Endothelial cell of umbilical vein (primary cell): ENCODE results near the gene LRRIQ1. TPM values are rescaled to one million over a fixed set of nuclear protein-coding genes. Genes with fewer than 3 reads are reported as not detected.

ENCODE experiments used
- BruUV-seq: library from RNA; stranded (reverse); fragments of 400-500 nt; replicated peaks from 2 replicates; lab custom pipeline; 2021; lab: Mats Ljungman, UMichigan
- CTCF ChIA-PET: fragments of 300-600, 350-600 bp; sonication (Branson Sonifier 250); formaldehyde crosslinking; loops from one replicate; lab custom pipeline; 2021; ENCODE audit warnings: antibody characterized with exemption, inconsistent platforms; lab: Charles Lee
- POLR2A ChIA-PET: fragments of 300-600, 350-600 bp; sonication (Branson Sonifier 250); formaldehyde crosslinking; loops from one replicate; lab custom pipeline; 2021; ENCODE audit warnings: antibody characterized with exemption, inconsistent platforms; lab: Charles Lee
- DNase-seq: peaks from one replicate; pipeline ENCODE4 v3.0.0-alpha.2; 2011; ENCODE audit warnings: low read depth, low spot score
- FAIRE-seq: peaks from 2 replicates; lab custom pipeline; 2011; peaks lifted over from hg19 to GRCh38; lab: Jason Lieb, UNC
- H2AFZ ChIP-seq: 2 replicates; pipeline ENCODE4 v1.6.0; 2012; ENCODE audit warnings: low read depth, low read length, control low read depth, inconsistent platforms
- H3K27ac ChIP-seq: 2 replicates; pipeline ENCODE4 v1.5.1; 2011; ENCODE audit warnings: low read depth, mild to moderate bottlenecking, control low read depth, low read length, moderate library complexity; ENCODE audit not compliant: insufficient read depth
- H3K27me3 ChIP-seq, 2 experiments: 2 replicates each; pipeline versions ENCODE4 v1.6.0 to v1.6.1; 2011; ENCODE audit warnings: low read length in 2 of 2, mixed read lengths in 1 of 2; ENCODE audit not compliant: control insufficient read depth in 2 of 2, insufficient read depth in 2 of 2
- H3K36me3 ChIP-seq, 2 experiments: 2 replicates in 1 of 2; 3 replicates in 1 of 2; pipeline ENCODE4 v1.5.1; 2011; ENCODE audit warnings: low read length in 2 of 2, mild to moderate bottlenecking in 1 of 2, moderate library complexity in 1 of 2; ENCODE audit not compliant: control insufficient read depth in 2 of 2, insufficient read depth in 2 of 2; ENCODE audit errors: extremely low read depth in 1 of 2
- H3K4me1 ChIP-seq: 3 replicates; pipeline ENCODE4 v1.5.1; 2011; ENCODE audit warnings: mild to moderate bottlenecking, low read length; ENCODE audit not compliant: control insufficient read depth, insufficient read depth; ENCODE audit errors: extremely low read depth
- H3K4me2 ChIP-seq: 2 replicates; pipeline ENCODE4 v1.6.1; 2011; ENCODE audit warnings: low read length, control low read depth, mixed read lengths; ENCODE audit not compliant: insufficient read depth
- H3K4me3 ChIP-seq, 3 experiments: fragments of 200-600 bp in 1 of 3; sonication (generic), shearing (Covaris generic) in 1 of 3; replicated peaks in 1 of 3; 2 replicates each; pipeline ENCODE4 v1.5.1; 2011 to 2016; ENCODE audit warnings: control low read depth in 3 of 3, low read length in 3 of 3, mild to moderate bottlenecking in 2 of 3, inconsistent platforms in 1 of 3, low read depth in 1 of 3, moderate library complexity in 1 of 3; ENCODE audit not compliant: insufficient read depth in 1 of 3
- H3K79me2 ChIP-seq: 2 replicates; pipeline ENCODE4 v1.6.0; 2012; ENCODE audit warnings: low read length, inconsistent platforms; ENCODE audit not compliant: control insufficient read depth, insufficient read depth
- H3K9ac ChIP-seq: replicated peaks from 2 replicates; pipeline ENCODE3; 2011; ENCODE audit warnings: low read length, control low read depth; ENCODE audit not compliant: insufficient read depth; ENCODE audit errors: extremely low read depth
- H3K9me1 ChIP-seq: replicated peaks from 3 replicates; pipeline ENCODE4 v1.6.0; 2011; ENCODE audit warnings: mild to moderate bottlenecking, low read length; ENCODE audit not compliant: control insufficient read depth, insufficient read depth; ENCODE audit errors: extremely low read depth
- H3K9me3 ChIP-seq: replicated peaks from 2 replicates; pipeline ENCODE4 v1.5.1; 2012; ENCODE audit warnings: low read length, inconsistent platforms; ENCODE audit not compliant: control insufficient read depth, insufficient read depth
- H4K20me1 ChIP-seq: replicated peaks from 2 replicates; pipeline ENCODE3; 2011; ENCODE audit warnings: mild to moderate bottlenecking, low read length; ENCODE audit not compliant: control insufficient read depth, insufficient read depth; ENCODE audit errors: extremely low read depth
- EZH2 ChIP-seq: IDR thresholded peaks from 2 replicates; pipeline ENCODE4 v1.6.1; 2012; ENCODE audit warnings: borderline replicate concordance, low read depth, mild to moderate bottlenecking, moderate library complexity, low read length, inconsistent platforms; ENCODE audit not compliant: severe bottlenecking
- FOS ChIP-seq: IDR thresholded peaks from 2 replicates; pipeline ENCODE4 v1.6.1; 2011; ENCODE audit warnings: mild to moderate bottlenecking, low read length, moderate library complexity, borderline replicate concordance; ENCODE audit not compliant: insufficient read depth
- GATA2 ChIP-seq: IDR thresholded peaks from 2 replicates; pipeline ENCODE4 v1.7.0; 2011; ENCODE audit warnings: low read depth, mild to moderate bottlenecking, moderate library complexity, mixed read lengths, low read length; ENCODE audit not compliant: insufficient read length, insufficient read depth
- JUN ChIP-seq: IDR thresholded peaks from 2 replicates; pipeline ENCODE4 v1.6.1; 2011; ENCODE audit warnings: borderline replicate concordance, low read depth; ENCODE audit not compliant: insufficient read length, insufficient read depth
- MYC ChIP-seq: IDR thresholded peaks from one replicate; pipeline ENCODE4 v1.6.1; 2011; ENCODE audit warnings: mild to moderate bottlenecking, low read depth, low read length
- POLR2A ChIP-seq: IDR thresholded peaks from 2 replicates; pipeline ENCODE4 v1.6.1; 2012; ENCODE audit warnings: low read depth, mild to moderate bottlenecking, control low read depth, low read length
- POLR2AphosphoS5 ChIP-seq: IDR thresholded peaks from 2 replicates; pipeline ENCODE4 v1.6.1; 2012; ENCODE audit warnings: low read depth, mild to moderate bottlenecking, control low read depth, low read length, moderate library complexity; ENCODE audit not compliant: insufficient read depth
- dilution Hi-C: fragments of 300-500 bp; cut with MboI; formaldehyde crosslinking; loops from one replicate; pipeline ENCODE4 v1.15.0; 2019; ENCODE audit warnings: low sequenced_read_pairs; ENCODE audit not compliant: extremely low pct_ligation_motif_present
- intact Hi-C: fragments of 100-400 bp; cut with micrococcal nuclease; formaldehyde crosslinking; loops from one replicate; pipeline ENCODE4 v1.10.0; 2022
- polyA plus RNA-seq, 4 experiments: library from polyadenylated mRNA; depleted of rRNA in 3 of 4; stranded (reverse) in 3 of 4; unstranded in 1 of 4; fragments of >200 nt; gene quantifications; 2 replicates each; pipeline versions ENCODE4 v1.2.1 to v1.2.3, GENCODE V29; 2011 to 2012; ENCODE audit warnings: missing spikeins in 1 of 4
- total RNA-seq: library from RNA; stranded (reverse); gene quantifications from 2 replicates; pipeline ENCODE4 v1.2.3, GENCODE V29; 2021
- TF ChIP-seq, protein P1 (sequence below): IDR thresholded peaks from 2 replicates; pipeline ENCODE4 v1.6.1; 2011; ENCODE audit not compliant: insufficient read depth, insufficient read length
- TF ChIP-seq, protein P2 (sequence below), 2 donors: IDR thresholded peaks; 1 replicate in 1 of 2; 2 replicates in 1 of 2; pipeline ENCODE4 v1.5.1; 2011; ENCODE audit warnings: low read length in 2 of 2, mild to moderate bottlenecking in 2 of 2, moderate library complexity in 2 of 2, control low read depth in 1 of 2, inconsistent platforms in 1 of 2, low read depth in 1 of 2; ENCODE audit not compliant: insufficient read depth in 1 of 2; ENCODE audit errors: extremely low read depth in 1 of 2

The LRRIQ1 gene
- total and polyA plus RNA-seq, 2 donors (not counting 3 experiments of a cell fraction or from before 2014, with no cell fraction given), result 0.08 to 0.20 TPM

GRCh38 chr12:85179680-85180270 lies 143.6 kb downstream of the LRRIQ1 start:
- no TSS peak for BruUV-seq
- Histone ChIP-seq H3K4me2 (peak overlapping the region; percentile 26), H3K27me3 (no peaks in the 10 kb centered on the region), H2AFZ (no peak overlapping the region), H3K4me1 (peaks cover 24% of the 10 kb centered on the region), H3K4me3 (no peak overlapping the region), H3K27ac (peak overlapping the region; percentile 43), H3K36me3 (no peaks in the 10 kb centered on the region), H3K79me2 (no peaks in the 10 kb centered on the region), H3K9me1 (no peaks in the 10 kb centered on the region), H3K9ac (no peak overlapping the region), H4K20me1 (no peaks in the 10 kb centered on the region), H3K9me3 (no peaks in the 10 kb centered on the region)
- FAIRE-seq (peak; percentile 80), DNase-seq (peak; percentile 95)
- intact Hi-C loops, result loop anchor here (5.0 kb wide), 2 partner anchors 103 to 183 kb away; partner anchors contain the start of gene ALX1
- dilution Hi-C loops, result no loop called here
- CTCF ChIA-PET, result interaction anchor here (0.8 to 1.3 kb wide), 10 partner anchors 9 to 687 kb away, joined by 3 to 7 read pairs (median 4); partner anchors contain the start of gene ALX1
- TF ChIP-seq MYC (no peak), GATA2 (peak; percentile 87), FOS (peak; percentile 69), EZH2 (no peak), POLR2AphosphoS5 (peak; percentile 47), POLR2A (peak; percentile 48), JUN (no peak)
- TF ChIP-seq, protein P1, sequence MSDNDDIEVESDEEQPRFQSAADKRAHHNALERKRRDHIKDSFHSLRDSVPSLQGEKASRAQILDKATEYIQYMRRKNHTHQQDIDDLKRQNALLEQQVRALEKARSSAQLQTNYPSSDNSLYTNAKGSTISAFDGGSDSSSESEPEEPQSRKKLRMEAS, result no peak
- TF ChIP-seq, protein P2, sequence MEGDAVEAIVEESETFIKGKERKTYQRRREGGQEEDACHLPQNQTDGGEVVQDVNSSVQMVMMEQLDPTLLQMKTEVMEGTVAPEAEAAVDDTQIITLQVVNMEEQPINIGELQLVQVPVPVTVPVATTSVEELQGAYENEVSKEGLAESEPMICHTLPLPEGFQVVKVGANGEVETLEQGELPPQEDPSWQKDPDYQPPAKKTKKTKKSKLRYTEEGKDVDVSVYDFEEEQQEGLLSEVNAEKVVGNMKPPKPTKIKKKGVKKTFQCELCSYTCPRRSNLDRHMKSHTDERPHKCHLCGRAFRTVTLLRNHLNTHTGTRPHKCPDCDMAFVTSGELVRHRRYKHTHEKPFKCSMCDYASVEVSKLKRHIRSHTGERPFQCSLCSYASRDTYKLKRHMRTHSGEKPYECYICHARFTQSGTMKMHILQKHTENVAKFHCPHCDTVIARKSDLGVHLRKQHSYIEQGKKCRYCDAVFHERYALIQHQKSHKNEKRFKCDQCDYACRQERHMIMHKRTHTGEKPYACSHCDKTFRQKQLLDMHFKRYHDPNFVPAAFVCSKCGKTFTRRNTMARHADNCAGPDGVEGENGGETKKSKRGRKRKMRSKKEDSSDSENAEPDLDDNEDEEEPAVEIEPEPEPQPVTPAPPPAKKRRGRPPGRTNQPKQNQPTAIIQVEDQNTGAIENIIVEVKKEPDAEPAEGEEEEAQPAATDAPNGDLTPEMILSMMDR (IDR thresholded peaks at IDR 0.05; ENCODE audit: extremely low read depth in 1 of 2, insufficient read depth in 1 of 2, low read depth in 1 of 2, low read length in 2 of 2), result no peak
- POLR2A ChIA-PET, result no interaction called here
